Cerebellar cortex (tissue), 1 donor: ENCODE results near the gene FGF12.

Source experiments
- DNase-seq: peaks from one replicate; pipeline ENCODE4 v3.0.0-alpha.2; 2015; ENCODE audit warnings: low spot score

Gene FGF12

DNA sequence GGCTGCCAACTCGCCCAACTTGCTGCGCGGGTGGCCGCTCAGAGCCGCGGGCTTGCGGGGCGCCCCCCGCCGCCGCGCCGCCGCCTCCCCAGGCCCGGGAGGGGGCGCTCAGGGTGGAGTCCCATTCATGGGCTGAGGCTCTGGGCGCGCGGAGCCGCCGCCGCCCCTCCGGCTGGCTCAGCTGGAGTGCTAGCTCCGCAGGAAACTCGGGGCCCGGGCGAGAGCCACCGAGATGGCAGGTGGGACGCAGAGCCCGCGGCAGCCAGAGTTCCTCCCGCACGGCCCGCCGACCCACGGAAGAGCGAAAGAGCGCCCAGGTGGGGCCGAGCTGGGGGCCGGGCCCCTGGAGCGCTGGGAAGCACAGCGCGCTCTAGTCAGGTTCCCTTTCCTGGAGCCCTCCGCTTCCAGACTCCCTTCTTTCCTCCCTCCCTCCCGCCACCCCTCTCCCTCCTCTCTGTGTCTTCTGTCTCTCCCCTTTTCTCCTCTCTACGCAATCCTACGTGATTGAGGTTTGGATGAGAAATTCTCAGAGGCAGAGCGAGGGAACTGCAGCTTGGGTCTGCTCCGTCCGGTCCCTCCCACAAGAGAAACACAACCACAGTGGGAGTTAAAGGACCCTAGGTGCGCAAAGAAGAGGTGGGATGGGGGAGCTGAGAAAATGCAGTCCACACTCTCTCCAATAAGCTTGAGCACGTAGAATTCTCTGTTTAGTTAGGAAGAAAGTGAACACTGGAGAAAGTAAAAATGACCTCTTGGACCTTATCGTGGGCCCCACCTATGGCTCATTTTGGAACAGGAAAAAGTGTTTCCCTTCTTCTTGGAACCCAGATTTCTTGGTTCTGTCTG is 317.3 kb downstream of the FGF12 start:
- peak; percentile 59 for DNase-seq

DNA sequence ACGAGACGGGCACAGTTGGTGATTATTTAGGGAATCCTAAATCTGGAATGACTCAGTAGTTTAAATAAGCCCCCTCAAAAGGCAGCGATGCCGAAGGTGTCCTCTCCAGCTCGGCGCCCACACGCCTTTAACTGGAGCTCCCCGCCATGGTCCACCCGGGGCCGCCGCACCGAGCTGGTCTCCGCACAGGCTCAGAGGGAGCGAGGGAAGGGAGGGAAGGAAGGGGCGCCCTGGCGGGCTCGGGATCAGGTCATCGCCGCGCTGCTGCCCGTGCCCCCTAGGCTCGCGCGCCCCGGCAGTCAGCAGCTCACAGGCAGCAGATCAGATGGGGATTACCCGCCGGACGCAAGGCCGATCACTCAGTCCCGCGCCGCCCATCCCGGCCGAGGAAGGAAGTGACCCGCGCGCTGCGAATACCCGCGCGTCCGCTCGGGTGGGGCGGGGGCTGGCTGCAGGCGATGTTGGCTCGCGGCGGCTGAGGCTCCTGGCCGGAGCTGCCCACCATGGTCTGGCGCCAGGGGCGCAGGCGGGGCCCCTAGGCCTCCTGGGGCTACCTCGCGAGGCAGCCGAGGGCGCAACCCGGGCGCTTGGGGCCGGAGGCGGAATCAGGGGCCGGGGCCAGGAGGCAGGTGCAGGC is 318.0 kb downstream of the FGF12 start:
- peak; percentile 30 for DNase-seq

DNA sequence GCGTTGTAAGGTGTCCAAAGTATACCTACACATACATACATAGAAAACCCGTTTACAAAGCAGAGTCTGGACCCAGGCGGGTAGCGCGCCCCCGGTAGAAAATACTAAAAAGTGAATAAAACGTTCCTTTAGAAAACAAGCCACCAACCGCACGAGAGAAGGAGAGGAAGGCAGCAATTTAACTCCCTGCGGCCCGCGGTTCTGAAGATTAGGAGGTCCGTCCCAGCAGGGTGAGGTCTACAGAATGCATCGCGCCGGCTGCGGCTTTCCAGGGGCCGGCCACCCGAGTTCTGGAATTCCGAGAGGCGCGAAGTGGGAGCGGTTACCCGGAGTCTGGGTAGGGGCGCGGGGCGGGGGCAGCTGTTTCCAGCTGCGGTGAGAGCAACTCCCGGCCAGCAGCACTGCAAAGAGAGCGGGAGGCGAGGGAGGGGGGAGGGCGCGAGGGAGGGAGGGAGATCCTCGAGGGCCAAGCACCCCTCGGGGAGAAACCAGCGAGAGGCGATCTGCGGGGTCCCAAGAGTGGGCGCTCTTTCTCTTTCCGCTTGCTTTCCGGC is 318.6 kb downstream of the FGF12 start:
- DNase-seq: no peak

DNA sequence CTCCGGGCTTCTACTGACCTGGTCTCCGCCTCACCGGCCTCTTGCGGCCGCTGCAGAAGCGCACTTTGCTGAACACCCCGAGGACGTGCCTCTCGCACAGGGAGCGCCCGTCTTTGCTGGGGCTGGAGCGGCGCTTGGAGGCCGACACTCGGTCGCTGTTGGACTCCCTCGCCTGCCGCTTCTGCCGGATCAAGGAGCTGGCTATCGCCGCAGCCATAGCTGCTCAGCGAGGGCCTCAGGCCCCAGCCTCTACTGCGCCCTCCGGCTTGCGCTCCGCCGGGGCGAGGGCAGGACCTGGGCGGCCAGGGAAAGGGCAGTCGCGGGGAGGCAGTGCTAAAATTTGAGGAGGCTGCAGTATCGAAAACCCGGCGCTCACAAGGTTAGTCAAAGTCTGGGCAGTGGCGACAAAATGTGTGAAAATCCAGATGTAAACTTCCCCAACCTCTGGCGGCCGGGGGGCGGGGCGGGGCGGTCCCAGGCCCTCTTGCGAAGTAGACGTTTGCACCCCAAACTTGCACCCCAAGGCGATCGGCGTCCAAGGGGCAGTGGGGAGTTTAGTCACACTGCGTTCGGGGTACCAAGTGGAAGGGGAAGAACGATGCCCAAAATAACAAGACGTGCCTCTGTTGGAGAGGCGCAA is 319.2 kb downstream of the FGF12 start:
- peak; percentile 62 for DNase-seq

DNA sequence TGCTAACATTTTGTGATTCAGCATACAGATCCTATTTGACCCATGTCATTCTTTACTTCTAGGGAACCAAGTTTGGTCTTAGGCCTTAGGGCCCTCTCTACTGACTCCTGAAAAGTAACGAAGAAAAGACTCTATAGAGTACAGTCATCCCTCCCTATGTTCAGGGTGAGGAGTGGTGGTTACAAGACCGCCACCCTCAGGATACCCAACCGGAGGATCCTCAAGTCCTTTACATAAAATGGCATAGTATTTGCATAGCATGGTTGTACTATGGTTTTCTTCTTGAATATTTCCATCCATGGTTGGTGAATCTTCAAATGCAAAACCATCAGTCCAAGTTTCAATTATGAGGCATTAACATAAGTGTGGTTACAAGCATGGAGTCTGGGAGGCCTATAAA is 327.6 kb downstream of the FGF12 start:
- no peak for DNase-seq

DNA sequence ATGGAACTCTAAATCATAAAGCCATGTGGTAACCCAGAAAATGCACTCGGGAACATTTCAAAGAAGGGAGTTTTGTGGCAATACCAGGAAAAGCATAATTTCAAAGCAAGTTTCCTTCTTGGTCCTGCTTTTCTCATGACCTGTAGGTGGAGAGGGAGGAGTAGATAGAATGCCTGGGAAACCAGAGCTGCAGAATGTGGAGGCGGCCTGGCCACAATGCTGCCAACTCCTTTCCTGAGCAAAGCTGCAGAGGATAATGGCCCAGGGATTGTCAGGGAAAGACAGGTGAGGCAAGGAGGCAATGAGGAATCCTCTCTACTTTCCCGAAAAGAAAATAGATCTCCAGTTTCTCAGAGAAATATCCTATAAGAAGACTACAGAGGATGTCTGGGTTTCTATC is 330.3 kb downstream of the FGF12 start:
- DNase-seq: no peak

DNA sequence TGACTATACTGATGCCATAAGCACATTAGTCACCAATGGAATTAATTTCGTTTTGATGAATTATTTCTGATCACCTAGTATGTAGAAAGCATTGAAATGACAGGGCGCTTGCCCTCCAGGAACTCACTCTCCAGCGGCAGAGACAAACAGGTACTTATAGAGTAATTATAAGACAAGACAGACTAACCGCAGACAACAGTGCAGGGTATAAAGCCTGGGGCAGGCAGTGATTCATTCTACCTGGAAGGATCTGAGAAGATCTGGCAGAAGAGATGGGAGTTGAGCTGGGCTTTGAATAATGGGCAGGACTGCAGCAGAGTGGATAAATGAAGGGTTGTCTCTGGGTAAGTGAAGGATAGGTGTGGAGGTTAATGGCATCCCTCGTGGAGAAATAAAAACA is 331.8 kb downstream of the FGF12 start:
- DNase-seq: no peak

DNA sequence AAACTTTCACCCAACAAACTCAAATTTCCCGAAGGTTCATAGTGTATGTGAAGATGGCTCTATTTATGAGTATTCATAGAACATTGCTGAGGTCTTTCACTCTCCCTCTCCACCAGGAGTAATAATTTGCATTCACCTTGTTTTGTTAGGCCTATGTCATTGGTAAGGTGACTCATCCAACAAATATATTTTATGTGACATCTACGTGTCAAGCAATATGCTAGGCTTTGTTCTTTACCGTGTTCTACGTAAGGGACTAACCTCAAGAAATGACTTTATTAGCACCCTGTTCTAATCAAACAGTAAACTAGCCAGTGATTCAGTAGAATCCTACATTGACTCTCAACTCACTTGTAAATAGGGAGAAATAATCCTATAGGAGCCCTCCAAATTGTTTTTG is 334.4 kb downstream of the FGF12 start:
- DNase-seq: no peak

DNA sequence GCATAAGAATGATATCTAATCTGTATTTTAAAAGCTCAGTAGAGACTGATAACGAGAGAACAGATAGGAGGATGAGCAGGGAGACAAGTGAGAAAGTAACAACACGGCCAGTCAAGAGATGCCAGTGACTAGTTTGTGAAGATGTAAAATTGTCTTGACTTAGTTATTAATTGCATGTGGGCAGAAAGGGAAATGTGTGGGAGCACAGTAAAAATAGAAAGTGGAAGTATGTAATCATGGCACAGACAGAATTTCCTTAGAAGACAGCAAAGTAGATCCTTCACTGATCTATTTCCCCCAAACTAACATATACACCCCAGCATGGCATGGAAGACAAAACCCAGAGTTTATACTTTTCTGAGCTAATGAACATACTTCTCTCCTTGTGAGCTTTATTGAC is 344.5 kb downstream of the FGF12 start:
- DNase-seq: no peak

DNA sequence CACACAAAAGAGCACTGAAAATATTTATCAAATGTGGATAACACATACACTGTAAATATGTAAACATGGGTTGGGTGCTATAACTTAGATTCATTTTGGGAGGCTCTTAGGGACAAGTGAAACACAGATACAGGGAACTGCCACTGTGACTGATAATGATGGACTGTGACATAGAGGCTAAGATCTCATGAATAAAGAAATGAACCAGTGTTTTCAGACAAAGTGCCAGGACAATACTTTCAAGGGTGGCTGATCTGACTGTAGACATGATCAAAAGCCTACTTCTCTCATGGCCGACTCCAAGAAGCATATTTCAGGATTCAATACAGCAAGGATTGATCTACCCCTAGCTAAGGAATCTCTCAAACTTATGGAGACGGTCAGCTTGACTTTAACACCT is 353.8 kb downstream of the FGF12 start:
- DNase-seq: peak; percentile 20

DNA sequence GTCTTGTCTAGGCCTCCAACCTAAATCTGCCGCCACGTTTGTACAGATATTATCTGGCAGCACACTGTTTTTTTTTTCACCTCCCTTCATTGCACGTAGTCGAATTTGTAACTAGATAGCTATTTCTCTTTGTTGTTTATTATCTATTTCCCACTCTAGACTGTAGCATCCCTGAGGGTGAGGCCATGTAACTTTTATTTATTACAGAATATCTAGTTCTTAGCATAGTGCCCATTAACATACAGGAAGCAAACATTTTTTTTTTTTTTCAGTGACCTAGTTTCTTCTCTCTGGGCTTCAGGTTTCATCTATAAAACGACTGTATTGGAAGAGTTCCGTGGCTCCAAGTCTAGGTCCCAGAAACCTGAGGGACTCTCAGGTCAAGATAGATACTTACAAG is 354.3 kb downstream of the FGF12 start:
- no peak for DNase-seq

DNA sequence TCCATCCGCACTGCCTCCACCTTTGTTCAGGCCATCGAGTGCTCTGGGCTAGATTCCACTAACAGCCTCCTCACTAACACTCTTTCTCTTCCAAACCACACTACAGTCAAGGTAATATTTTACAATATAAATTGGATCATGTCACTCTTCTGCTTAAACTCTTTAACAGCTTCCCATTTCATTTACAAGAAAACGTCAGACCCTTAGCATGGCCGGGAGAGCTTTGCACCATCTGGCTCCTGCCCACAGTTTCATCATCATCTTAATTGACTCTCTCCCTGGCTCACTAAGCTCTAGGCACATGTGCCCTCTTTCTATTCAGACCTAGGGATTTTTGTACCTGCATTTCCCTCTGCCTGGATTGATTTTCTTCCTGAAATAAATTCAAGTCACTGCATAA is 354.7 kb downstream of the FGF12 start:
- peak; percentile 75 for DNase-seq

DNA sequence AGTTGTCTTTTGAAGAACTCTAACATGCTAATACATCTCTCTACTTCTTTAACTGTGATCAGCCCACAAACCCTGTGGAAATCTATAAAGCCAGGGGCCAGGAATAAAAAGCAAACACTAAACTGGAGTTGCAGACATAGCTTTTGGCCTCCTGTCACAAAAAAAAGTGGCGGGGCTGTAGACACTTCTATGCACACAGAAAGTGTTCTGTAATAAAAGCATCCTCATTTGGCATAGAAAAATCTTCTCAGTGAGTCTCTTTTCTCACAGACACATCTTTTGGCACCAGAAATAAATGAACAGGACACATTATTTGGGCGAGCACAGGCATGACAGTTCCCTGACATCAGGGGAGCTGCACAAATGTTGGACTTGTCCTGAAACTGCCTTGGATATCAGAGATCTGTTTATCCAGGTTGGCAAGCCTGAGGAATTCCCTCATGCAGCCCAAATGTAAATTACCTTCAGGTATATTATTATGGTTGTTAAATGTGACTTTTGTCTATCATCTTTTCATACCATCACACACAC is 355.4 kb downstream of the FGF12 start:
- DNase-seq: peak; percentile 91

DNA sequence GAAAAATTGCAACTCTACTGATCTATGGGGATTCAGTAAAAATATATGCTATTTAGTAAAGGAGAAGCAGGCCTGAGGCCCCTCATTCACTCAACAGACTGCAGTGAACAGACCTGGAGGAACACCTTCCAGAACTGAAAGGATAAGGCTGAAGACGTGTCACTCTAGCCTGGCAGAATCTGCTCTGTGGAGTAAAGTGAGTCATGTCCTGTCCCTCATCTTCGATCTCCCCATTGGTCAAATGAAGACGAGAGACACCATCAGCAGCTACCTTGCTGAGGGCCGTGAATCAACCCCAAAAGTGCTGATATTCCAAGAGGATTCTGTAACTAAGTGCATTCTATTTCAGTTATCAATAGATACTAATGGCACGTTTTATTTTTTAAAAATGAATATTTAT is 359.7 kb downstream of the FGF12 start:
- no peak for DNase-seq

DNA sequence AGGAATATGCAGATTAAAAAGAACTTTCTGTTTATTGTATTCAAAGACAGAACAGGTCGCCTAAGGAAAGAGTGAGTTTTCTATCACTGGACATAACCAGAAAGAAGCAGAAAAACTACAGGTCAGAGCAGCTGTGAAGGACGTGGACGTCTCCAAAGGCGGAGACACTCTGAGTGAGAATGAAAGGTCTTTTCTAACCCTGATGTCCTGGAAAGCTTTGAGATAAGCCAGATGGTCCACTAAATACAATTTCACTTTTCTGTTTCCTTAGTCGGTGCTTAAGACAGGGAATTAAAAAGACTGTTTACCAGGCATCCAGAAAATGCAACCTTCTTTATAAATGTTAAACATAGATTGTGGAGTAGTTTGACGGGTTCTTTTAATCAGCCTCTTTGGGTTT is 360.4 kb downstream of the FGF12 start:
- DNase-seq: peak; percentile 60

DNA sequence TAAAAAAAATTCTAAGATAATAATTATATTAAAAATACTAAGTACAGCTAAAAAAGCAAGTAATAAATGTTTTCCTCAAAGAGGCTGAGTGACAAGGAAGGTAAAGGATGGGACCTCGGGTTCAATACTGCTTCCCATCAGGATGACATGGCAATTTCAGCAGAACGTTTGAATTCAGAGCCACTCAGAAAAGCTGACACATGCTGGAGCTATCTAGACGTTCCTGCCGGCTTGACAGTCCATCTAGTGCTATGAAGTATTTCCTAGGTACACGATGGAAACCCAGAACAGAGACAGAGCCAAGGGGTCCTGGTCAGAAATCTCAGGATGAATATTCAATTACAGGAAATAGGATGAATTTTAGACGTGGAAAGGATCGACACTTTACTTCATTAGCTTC is 361.8 kb downstream of the FGF12 start:
- DNase-seq: no peak

DNA sequence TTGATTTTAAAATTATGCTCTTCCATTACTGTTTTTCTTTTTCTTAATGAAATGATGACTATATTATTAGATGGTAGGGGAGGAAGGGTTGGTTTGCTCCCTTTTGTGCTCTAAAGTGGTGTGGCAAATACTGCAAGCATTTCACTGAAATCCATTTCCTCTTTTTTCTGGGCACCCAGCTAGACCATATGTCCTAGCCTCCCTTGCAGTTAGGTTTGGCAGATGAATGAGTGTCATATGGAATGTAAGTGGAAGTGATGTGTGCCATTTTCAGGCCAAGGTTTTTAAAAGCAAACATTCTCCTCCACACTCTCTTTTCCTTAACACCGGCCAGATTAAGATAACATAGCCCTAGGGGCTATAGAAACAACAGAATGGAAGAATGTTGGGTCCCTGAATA is 363.0 kb downstream of the FGF12 start:
- DNase-seq: peak; percentile 89

DNA sequence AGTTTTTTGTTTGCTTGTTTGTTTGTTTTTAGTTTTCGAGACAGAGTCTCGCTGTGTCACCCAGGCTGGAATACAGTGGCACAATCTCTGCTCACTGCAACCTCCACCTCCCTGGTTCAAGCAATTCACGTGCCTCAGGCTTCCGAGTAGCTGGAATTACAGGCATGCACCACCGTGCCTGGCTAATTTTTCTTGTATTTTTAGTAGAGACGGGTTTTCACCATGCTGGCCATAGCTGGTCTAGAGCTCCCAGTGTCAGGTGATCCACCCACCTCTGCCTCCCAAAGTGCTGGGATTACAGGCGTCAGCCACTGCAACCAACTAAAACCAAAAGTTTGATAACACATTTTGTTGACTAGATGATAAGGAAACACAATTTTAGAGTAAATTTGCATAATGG is 372.7 kb downstream of the FGF12 start:
- no peak for DNase-seq

DNA sequence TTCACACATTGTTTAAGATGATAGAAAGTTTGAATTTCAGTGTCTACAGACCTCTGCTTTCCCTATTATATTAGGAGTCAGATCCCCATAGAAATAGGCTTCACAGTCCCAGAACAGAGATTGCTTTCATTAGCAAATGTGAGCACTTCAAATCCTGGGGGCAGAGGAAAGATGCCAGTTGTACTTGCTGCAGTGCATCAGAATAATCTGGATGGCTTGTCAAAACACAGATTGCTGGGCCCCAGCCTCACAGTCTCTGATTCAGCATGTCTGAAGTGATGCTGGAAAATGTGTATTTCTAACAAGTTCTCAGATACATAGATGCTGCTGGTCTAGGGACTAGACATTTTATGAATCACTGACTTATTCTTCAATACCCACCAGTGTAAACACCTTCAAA is 375.2 kb downstream of the FGF12 start:
- DNase-seq: no peak

DNA sequence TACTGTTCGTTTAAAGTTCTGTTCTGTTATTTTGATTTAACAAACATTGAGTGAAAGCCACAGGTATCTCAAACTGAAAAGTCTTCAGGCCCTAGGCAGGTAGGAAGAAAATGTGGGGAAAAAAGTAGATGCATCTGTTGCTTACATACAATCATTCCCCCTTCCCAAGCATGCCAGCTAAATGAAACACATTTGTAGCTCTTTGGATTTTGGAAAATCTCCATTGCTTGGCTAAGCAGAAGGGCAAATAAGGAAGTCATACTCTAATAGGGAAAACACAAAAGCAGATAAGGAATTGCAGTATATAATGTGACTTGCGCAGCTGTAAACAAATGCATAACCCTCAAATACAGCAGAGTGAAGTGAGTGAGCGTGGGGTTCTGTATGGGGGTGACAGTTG is 375.9 kb downstream of the FGF12 start:
- DNase-seq: no peak

DNA sequence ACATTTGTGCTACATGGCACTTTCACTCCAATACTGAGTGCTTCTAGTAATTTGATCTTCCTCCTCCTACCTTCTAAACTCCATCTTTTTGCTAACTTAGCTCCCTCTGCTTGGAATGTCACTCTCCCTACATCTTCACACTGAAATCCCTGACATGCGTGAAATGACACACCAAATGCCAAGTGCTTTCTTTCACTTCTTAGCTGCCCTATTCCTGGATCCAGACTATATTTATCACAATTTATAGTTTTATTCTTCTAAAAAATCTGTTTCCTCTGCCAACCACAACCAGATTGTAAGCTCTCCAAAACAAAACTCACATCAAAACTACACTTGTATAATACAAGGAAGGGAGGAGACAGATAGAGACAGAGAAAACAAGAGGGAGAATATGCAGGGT is 387.3 kb downstream of the FGF12 start:
- DNase-seq: peak; percentile 7

DNA sequence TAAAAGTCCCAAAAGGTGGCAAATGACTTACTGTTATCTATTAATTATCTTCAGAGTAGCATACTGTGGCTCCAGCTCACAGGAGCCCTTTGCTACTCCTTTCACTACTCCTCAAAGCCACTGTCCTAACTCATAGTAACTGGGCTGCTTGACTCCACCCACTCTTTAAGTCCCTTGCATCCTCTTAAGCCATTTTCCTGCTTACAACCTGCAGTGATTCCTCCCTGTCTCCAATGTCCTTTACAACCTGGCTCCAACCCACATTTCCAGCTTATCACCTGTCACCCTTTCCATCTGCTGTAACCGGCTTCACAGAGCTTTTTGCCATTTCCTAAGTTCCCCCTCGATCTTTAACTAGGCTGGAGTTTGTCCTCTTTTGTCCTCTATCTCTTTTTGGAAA is 388.1 kb downstream of the FGF12 start:
- DNase-seq: peak; percentile 86

DNA sequence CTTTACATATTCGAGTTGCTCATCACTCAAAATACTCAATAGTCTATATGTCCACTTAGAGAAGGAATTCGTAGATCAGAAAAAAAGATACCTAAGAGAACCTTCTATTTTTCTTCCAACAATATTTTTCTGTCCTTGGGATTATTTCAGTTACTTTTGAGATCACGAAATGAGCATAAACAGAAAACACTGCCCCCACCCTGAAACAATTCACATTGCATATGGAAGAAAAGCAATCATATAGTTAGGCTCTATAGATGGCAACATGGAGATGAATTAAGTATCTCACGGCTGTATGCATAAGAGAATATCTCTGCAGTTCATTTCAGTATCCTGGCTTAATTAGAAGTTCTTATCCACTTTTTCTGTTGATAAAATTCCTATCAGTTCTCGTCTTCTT is 391.1 kb downstream of the FGF12 start:
- no peak for DNase-seq
